Activated CD8-positive, alpha-beta T cell treated with anti-CD3 and anti-CD28 coated beads for 36 hours (primary cell): ENCODE data around the gene DUSP22. TPM values are rescaled to one million over a fixed set of nuclear protein-coding genes. Genes with fewer than 3 reads are reported as not detected.
"Not testable (repeated sequence)": the region's sequence is repeated elsewhere in the genome, so short reads cannot be mapped to it uniquely, and the experiment has no call there.

Experiments used
- ATAC-seq: fragments of 200-7000 bp; cut with Tn5 transposase; one replicate; pipeline ENCODE4 v1.10.0; 2021; ENCODE audit warnings: mild to moderate bottlenecking, moderate library complexity
- CTCF ChIA-PET: fragments of 350-600 bp; sonication (Branson Sonifier 250); formaldehyde crosslinking; loops from one replicate; lab custom pipeline; 2021; ENCODE audit warnings: antibody characterized with exemption; lab: Charles Lee
- POLR2A ChIA-PET: fragments of 350-600 bp; sonication (Branson Sonifier 250); formaldehyde crosslinking; loops from one replicate; lab custom pipeline; 2021; ENCODE audit warnings: antibody characterized with exemption; lab: Charles Lee
- DNase-seq: peaks from one replicate; pipeline ENCODE4 v3.0.0-alpha.2; 2020
- H3K27ac Mint-ChIP-seq: one replicate; pipeline ENCODE4 v1.8.0; 2021; ENCODE audit warnings: mild to moderate bottlenecking, mixed read lengths
- H3K27me3 Mint-ChIP-seq: one replicate; pipeline ENCODE4 v1.8.0; 2021; ENCODE audit warnings: mixed read lengths
- H3K36me3 Mint-ChIP-seq: one replicate; pipeline ENCODE4 v1.8.0; 2021; ENCODE audit warnings: low read depth, mixed read lengths
- H3K4me1 Mint-ChIP-seq: one replicate; pipeline ENCODE4 v1.8.0; 2021; ENCODE audit warnings: low read depth, mixed read lengths
- H3K4me3 Mint-ChIP-seq: one replicate; pipeline ENCODE4 v1.8.0; 2021; ENCODE audit warnings: mild to moderate bottlenecking, moderate library complexity, mixed read lengths
- H3K9me3 Mint-ChIP-seq: one replicate; pipeline ENCODE4 v1.8.0; 2021; ENCODE audit warnings: mixed read lengths
- CTCF ChIP-seq: fragments of 200-600 bp; IDR thresholded peaks from one replicate; pipeline ENCODE4 v1.8.0; 2022; ENCODE audit warnings: antibody characterized with exemption, mild to moderate bottlenecking
- intact Hi-C: fragments of 100-400 bp; cut with micrococcal nuclease; formaldehyde crosslinking; loops from one replicate; pipeline ENCODE4 v1.10.0; 2022
- total RNA-seq, 2 experiments: library from RNA; stranded (reverse); gene quantifications; one replicate each; pipeline ENCODE4 v1.2.3, GENCODE V29; 2021

DUSP22 gene
- 10 to 100 TPM; 32.5 to 34.2 TPM for total RNA-seq

GRCh38 chr6:291697-292505 is at the start of gene DUSP22:
DUSP22 (plus strand) TSS chr6:292487; CDS start chr6:292540, 53 bp downstream.
- ChIA-PET CTCF (interaction anchor here (1.4 to 2.1 kb wide), 3 partner anchors 47 to 102 kb away, joined by 5 to 8 read pairs (median 5); no protein-coding TSS in a partner anchor), POLR2A (interaction anchor here (0.7 to 2.6 kb wide), 11 partner anchors 19 to 121 kb away, joined by 3 to 21 read pairs (median 3); no protein-coding TSS in a partner anchor)
- no peak for TF ChIP-seq CTCF
- intact Hi-C loops: loop anchor here (5.0 kb wide), 3 partner anchors 65 to 155 kb away; no protein-coding TSS in a partner anchor
- Mint-ChIP-seq H3K4me3 (peak within 1 kb of the TSS; percentile 95), H3K27ac (peak within 1 kb of the TSS; percentile 97), H3K4me1 (peaks cover 58% of the 10 kb centered on the region), H3K9me3 (no peaks in the 10 kb centered on the region), H3K27me3 (no peaks in the 10 kb centered on the region), H3K36me3 (peaks cover 6% of the 10 kb centered on the region)
- ATAC-seq (peak; percentile 71), DNase-seq (peak; percentile 92)

GRCh38 chr6:246352-246751 is 45.9 kb upstream of the DUSP22 start:
- no peaks in the 10 kb centered on the region for H3K36me3 Mint-ChIP-seq
- no peak overlapping the region for H3K27ac Mint-ChIP-seq
- ATAC-seq: no peak
- intact Hi-C loops: no loop called here
- POLR2A ChIA-PET: no interaction called here
- peaks cover 7% of the 10 kb centered on the region for H3K4me1 Mint-ChIP-seq
- peaks cover 4% of the 10 kb centered on the region for H3K9me3 Mint-ChIP-seq
- H3K4me3 Mint-ChIP-seq: no peak overlapping the region
- no peaks in the 10 kb centered on the region for H3K27me3 Mint-ChIP-seq
- CTCF ChIA-PET: no interaction called here
- TF ChIP-seq CTCF: no peak
- no peak for DNase-seq

GRCh38 chr6:247351-247750 is 44.9 kb upstream of the DUSP22 start:
- no peaks in the 10 kb centered on the region for H3K36me3 Mint-ChIP-seq
- no peak overlapping the region for H3K27ac Mint-ChIP-seq
- ATAC-seq (no peak), DNase-seq (no peak)
- ChIA-PET CTCF (no interaction called here), POLR2A (no interaction called here)
- H3K4me1 Mint-ChIP-seq: peaks cover 17% of the 10 kb centered on the region
- no peak overlapping the region for H3K4me3 Mint-ChIP-seq
- H3K27me3 Mint-ChIP-seq: no peaks in the 10 kb centered on the region
- intact Hi-C loops: no loop called here
- peaks cover 4% of the 10 kb centered on the region for H3K9me3 Mint-ChIP-seq
- TF ChIP-seq CTCF: no peak

- H3K4me3 Mint-ChIP-seq, CTCF ChIA-PET, H3K36me3 Mint-ChIP-seq, H3K27me3 Mint-ChIP-seq, H3K9me3 Mint-ChIP-seq, intact Hi-C loops, POLR2A ChIA-PET, ATAC-seq, DNase-seq, H3K27ac Mint-ChIP-seq: not testable (repeated sequence)
- H3K4me1 Mint-ChIP-seq: peaks cover 24% of the 10 kb centered on the region
Measured at GRCh38 chr6:248046-248445, 44.2 kb upstream of the DUSP22 start.

- Mint-ChIP-seq H3K4me1 (peaks cover 33% of the 10 kb centered on the region), H3K27me3 (no peaks in the 10 kb centered on the region), H3K4me3 (no peak overlapping the region), H3K27ac (peak overlapping the region; percentile 80), H3K36me3 (no peaks in the 10 kb centered on the region), H3K9me3 (no peaks in the 10 kb centered on the region)
- TF ChIP-seq CTCF: no peak
- intact Hi-C loops: no loop called here
- ChIA-PET POLR2A (no interaction called here), CTCF (no interaction called here)
- DNase-seq (no peak), ATAC-seq (no peak)
Measured at GRCh38 chr6:250676-251075, 41.6 kb upstream of the DUSP22 start.
